Neutrophil (primary cell): Measurements from ENCODE around the gene CHRNA4.

Experiments
- H3K27ac ChIP-seq: fragments of 200-600 bp; sonication (generic); 2 replicates; pipeline ENCODE4 v1.5.1; 2016; ENCODE audit warnings: mild to moderate bottlenecking, moderate library complexity
- H3K27me3 ChIP-seq: fragments of 200-600 bp; sonication (generic); 2 replicates; pipeline ENCODE4 v1.6.0; 2016; ENCODE audit warnings: mild to moderate bottlenecking
- H3K36me3 ChIP-seq: fragments of 200-600 bp; sonication (generic); 2 replicates; pipeline ENCODE4 v1.5.1; 2017
- H3K4me1 ChIP-seq, 2 experiments: fragments of 200-600 bp in 1 of 2; sonication (generic) in 1 of 2; 1 replicate in 1 of 2; 2 replicates in 1 of 2; pipeline versions ENCODE4 v1.5.1 to v1.6.1; 2013 to 2016; ENCODE audit warnings: low read depth in 1 of 2, low read length in 1 of 2, mild to moderate bottlenecking in 1 of 2, moderate library complexity in 1 of 2; ENCODE audit not compliant: control insufficient read depth in 1 of 2, insufficient read depth in 1 of 2
- H3K4me3 ChIP-seq, 2 experiments: fragments of 200-600 bp in 1 of 2; sonication (generic) in 1 of 2; 1 replicate in 1 of 2; 2 replicates in 1 of 2; pipeline ENCODE4 v1.5.1; 2013 to 2016; ENCODE audit warnings: low read depth in 1 of 2, low read length in 1 of 2, mild to moderate bottlenecking in 1 of 2, moderate library complexity in 1 of 2
- H3K9me3 ChIP-seq: fragments of 200-600 bp; sonication (generic); 2 replicates; pipeline ENCODE4 v1.5.1; 2016
- TF ChIP-seq, protein P1 (sequence below): fragments of 200-600 bp; sonication (generic); IDR thresholded peaks from 2 replicates; pipeline ENCODE4 v1.5.1; 2016; ENCODE audit warnings: antibody characterized with exemption

Gene CHRNA4

DNA sequence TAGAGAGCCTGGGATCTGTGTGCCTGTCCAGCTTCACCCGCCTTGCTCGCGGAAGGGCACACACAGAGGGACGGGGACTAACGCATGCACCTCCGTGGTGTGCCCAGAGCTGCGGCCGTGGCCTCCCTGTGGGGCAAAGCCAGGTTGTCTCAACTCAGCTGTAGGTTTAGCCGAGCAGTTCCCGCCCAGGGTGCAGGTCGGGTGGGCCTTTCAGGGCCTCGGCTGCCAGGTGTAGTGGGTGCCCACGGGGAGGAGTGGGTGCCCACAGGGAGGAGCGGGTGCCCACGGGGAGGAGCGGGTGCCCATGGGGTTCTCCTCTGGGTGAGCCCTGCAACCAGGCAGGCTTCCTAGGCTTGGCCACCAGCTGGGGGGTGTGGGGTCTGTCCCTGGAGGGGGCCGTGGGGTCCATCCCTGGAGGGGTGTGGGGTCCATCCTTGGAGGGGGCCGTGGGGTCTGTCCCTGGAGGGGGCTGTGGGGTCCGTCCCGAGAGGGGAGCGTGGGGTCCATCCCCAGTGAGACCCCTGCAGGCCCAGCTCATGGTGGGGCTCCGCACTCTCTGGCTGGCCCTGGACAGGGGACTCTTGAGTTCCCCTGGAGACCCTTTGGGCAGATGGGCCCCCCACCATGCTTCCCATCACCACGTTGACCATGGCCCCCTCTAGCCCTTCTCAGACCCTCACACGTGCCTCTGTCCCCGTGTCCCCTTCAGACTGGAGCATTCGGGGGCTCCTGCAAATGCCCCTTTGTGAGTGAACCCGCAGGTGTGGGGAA is 37.8 kb upstream of the CHRNA4 start:
- TF ChIP-seq, protein P1, sequence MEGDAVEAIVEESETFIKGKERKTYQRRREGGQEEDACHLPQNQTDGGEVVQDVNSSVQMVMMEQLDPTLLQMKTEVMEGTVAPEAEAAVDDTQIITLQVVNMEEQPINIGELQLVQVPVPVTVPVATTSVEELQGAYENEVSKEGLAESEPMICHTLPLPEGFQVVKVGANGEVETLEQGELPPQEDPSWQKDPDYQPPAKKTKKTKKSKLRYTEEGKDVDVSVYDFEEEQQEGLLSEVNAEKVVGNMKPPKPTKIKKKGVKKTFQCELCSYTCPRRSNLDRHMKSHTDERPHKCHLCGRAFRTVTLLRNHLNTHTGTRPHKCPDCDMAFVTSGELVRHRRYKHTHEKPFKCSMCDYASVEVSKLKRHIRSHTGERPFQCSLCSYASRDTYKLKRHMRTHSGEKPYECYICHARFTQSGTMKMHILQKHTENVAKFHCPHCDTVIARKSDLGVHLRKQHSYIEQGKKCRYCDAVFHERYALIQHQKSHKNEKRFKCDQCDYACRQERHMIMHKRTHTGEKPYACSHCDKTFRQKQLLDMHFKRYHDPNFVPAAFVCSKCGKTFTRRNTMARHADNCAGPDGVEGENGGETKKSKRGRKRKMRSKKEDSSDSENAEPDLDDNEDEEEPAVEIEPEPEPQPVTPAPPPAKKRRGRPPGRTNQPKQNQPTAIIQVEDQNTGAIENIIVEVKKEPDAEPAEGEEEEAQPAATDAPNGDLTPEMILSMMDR: no peak
- Histone ChIP-seq H3K36me3 (no peaks in the 10 kb centered on the region), H3K27me3 (peaks cover 14% of the 10 kb centered on the region), H3K4me1 (no peaks in the 10 kb centered on the region), H3K4me3 (no peak overlapping the region), H3K9me3 (no peaks in the 10 kb centered on the region), H3K27ac (no peak overlapping the region)

DNA sequence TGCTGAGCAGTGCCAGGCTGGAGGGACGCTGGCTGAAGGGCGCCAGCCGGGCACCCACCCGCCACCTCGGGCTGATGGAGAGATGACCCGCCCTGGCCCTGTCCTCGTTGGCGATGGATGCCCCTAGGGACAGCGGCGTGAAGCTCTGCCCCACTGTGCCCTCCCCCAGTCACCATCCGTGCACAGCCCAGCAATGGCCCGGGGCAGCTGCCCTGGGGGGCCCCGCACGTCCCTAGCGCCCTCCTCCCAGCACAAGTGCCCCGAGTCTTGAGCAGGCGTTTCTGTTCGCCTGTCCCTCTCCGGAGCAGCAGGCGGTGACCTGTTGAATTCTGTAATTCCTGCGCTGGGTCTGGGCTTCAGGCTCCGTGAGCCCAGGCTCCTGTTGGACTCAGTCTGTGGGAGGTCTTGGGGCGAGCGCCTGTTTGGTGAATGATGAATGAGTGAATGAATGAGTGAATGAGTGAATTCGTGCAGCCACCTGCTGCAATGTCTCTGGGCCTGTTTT is 36.8 kb upstream of the CHRNA4 start:
- Histone ChIP-seq H3K4me1 (no peaks in the 10 kb centered on the region), H3K27ac (no peak overlapping the region), H3K27me3 (peaks cover 19% of the 10 kb centered on the region), H3K4me3 (no peak overlapping the region), H3K36me3 (no peaks in the 10 kb centered on the region), H3K9me3 (no peaks in the 10 kb centered on the region)
- TF ChIP-seq, protein P1: no peak

DNA sequence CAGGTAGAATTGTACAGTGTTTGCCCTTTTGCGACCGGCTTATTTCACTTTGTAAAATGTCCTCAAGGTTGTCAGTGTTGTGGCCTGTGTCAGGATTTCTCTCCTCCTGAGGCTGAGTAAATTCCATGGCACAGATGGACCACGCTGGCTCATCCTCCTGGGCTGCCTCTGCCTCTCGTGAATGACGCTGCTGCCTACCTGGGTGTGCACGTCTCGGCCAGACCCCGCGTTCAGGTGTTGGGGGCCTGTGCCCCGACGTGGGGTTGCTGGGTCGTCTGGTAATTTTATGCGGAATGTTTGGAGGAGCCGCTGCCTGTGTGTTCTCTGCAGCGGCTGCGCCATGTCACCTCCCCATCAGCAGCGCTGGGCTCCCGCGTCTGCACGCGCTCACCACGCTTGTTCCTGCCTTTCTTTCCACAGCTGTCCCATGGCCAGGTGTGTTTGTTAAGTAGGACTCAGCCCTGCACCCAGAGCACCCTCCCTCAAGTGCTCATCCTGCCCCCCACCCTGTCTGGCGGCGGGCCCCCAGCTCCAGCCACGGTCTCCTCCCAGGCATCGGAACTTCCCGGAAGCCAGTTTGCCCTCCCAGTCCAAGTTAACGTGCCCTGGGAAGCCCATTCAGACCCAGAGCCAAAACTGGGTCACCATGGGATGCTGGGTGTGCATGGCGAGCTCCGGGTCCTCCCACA is 36.1 kb upstream of the CHRNA4 start:
- H3K9me3 ChIP-seq: no peaks in the 10 kb centered on the region
- H3K36me3 ChIP-seq: no peaks in the 10 kb centered on the region
- peaks cover 19% of the 10 kb centered on the region for H3K27me3 ChIP-seq
- TF ChIP-seq, protein P1: no peak
- no peaks in the 10 kb centered on the region for H3K4me1 ChIP-seq
- H3K27ac ChIP-seq: no peak overlapping the region
- H3K4me3 ChIP-seq: no peak overlapping the region

DNA sequence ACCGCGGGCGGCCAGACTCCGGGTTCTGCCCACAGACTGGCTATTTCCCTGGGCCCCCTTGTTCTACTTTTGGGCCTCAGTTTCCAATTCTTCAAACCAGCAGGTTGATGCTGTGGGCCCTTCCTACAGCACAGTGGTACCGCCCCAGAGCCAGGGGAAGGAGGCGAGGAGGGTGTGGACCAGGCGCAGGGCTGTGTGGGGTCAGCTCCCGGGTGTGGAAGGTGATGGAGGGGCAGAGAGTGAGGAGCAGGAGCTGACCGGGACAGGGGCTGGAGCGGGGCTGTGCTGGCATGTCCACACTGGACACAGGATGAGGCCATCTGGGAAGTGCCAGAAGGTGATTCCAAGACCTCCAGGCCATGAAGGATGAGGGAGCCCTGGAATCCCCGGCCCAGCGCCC is 35.2 kb upstream of the CHRNA4 start:
- Histone ChIP-seq H3K4me3 (no peak overlapping the region), H3K36me3 (no peaks in the 10 kb centered on the region), H3K27me3 (peaks cover 19% of the 10 kb centered on the region), H3K9me3 (no peaks in the 10 kb centered on the region), H3K27ac (no peak overlapping the region), H3K4me1 (no peaks in the 10 kb centered on the region)
- TF ChIP-seq, protein P1: no peak

DNA sequence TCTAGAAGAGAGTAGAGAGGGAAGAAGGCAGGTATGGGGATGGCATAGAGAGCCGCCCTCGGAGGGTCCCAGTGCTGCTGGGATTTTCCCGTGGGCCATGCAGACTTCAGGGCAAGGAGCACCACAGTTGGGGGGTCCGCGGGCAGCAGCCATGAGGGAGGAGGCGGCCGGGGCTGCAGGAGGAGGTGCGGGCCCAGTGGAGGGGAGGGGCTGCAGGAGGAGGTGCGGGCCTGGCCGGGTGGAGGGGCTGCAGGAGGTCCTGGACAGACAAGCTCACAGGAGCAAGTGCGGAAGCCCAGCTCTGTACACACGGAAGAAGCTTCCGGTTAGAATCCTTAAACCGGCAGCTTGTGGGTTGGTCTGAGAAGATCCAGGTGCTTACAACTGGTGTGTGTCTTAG is 34.6 kb upstream of the CHRNA4 start:
- TF ChIP-seq, protein P1: no peak
- no peaks in the 10 kb centered on the region for H3K4me1 ChIP-seq
- no peaks in the 10 kb centered on the region for H3K36me3 ChIP-seq
- no peak overlapping the region for H3K4me3 ChIP-seq
- no peaks in the 10 kb centered on the region for H3K9me3 ChIP-seq
- H3K27me3 ChIP-seq: peaks cover 19% of the 10 kb centered on the region
- H3K27ac ChIP-seq: no peak overlapping the region
